Neural crest cell (in vitro differentiated cells): Measurements from ENCODE around the gene CFAP77. TPM values are rescaled to one million over a fixed set of nuclear protein-coding genes. Genes with fewer than 3 reads are reported as not detected.

Source experiments
- DNase-seq: peaks from one replicate; pipeline ENCODE4 v3.0.0; 2021; ENCODE audit warnings: low read depth, mixed read lengths, low spot score
- H3K27ac Mint-ChIP-seq: one replicate; pipeline ENCODE4 v1.8.0; 2021; ENCODE audit warnings: mild to moderate bottlenecking, mixed read lengths; ENCODE audit not compliant: unreplicated experiment
- H3K27me3 Mint-ChIP-seq: 2 replicates; pipeline ENCODE4 v1.8.0; 2021; ENCODE audit warnings: low read depth, mild to moderate bottlenecking, mixed read lengths
- H3K36me3 Mint-ChIP-seq: 2 replicates; pipeline ENCODE4 v1.8.0; 2021; ENCODE audit warnings: low read depth, mild to moderate bottlenecking, mixed read lengths
- H3K4me1 Mint-ChIP-seq: 2 replicates; pipeline ENCODE4 v1.8.0; 2021; ENCODE audit warnings: mixed read lengths
- H3K4me3 Mint-ChIP-seq: one replicate; pipeline ENCODE4 v1.8.0; 2021; ENCODE audit warnings: mild to moderate bottlenecking, mixed read lengths
- H3K9me3 Mint-ChIP-seq: 2 replicates; pipeline ENCODE4 v1.8.0; 2021; ENCODE audit warnings: mixed read lengths
- CTCF ChIP-seq: fragments of 200-600 bp; sonication (generic); conservative IDR thresholded peaks from 2 replicates; pipeline ENCODE4 v1.5.0; 2021; ENCODE audit warnings: antibody characterized with exemption, mild to moderate bottlenecking
- total RNA-seq: library from RNA; stranded (reverse); gene quantifications from 2 replicates; pipeline ENCODE4 v1.2.1, GENCODE V29; 2021

The CFAP77 gene
- total RNA-seq, 1 donor from 2014 or later, result 0.23 TPM

- Mint-ChIP-seq H3K27ac (no peak overlapping the region), H3K36me3 (peaks cover 11% of the 10 kb centered on the region)
Observed at GRCh38 chr9:132594412-132594811, 184.4 kb downstream of the CFAP77 start.

GRCh38 chr9:132595319-132595718, 185.3 kb downstream of the CFAP77 start:
- H3K4me1 Mint-ChIP-seq, result peaks cover 16% of the 10 kb centered on the region

More at GRCh38 chr9:132594412-132594811, 184.4 kb downstream of the CFAP77 start:
- Mint-ChIP-seq H3K4me1 (peaks cover 16% of the 10 kb centered on the region), H3K4me3 (no peak overlapping the region), H3K27me3 (peaks cover 50% of the 10 kb centered on the region), H3K9me3 (no peaks in the 10 kb centered on the region)
- TF ChIP-seq CTCF, result no peak
- no peak for DNase-seq

GRCh38 chr9:132596200-132596599, 186.2 kb downstream of the CFAP77 start:
- Mint-ChIP-seq H3K27ac (no peak overlapping the region), H3K4me3 (no peak overlapping the region), H3K4me1 (peaks cover 14% of the 10 kb centered on the region), H3K27me3 (peaks cover 35% of the 10 kb centered on the region), H3K9me3 (no peaks in the 10 kb centered on the region), H3K36me3 (peaks cover 13% of the 10 kb centered on the region)
- no peak for TF ChIP-seq CTCF
- DNase-seq, result no peak

More at GRCh38 chr9:132595319-132595718, 185.3 kb downstream of the CFAP77 start:
- DNase-seq, result no peak
- no peak overlapping the region for H3K4me3 Mint-ChIP-seq
- peaks cover 13% of the 10 kb centered on the region for H3K36me3 Mint-ChIP-seq
- TF ChIP-seq CTCF, result no peak
- no peaks in the 10 kb centered on the region for H3K9me3 Mint-ChIP-seq
- peaks cover 42% of the 10 kb centered on the region for H3K27me3 Mint-ChIP-seq
- no peak overlapping the region for H3K27ac Mint-ChIP-seq

- DNase-seq, result no peak
- Mint-ChIP-seq H3K4me1 (peaks cover 4% of the 10 kb centered on the region), H3K27ac (no peak overlapping the region), H3K36me3 (peaks cover 13% of the 10 kb centered on the region), H3K9me3 (no peaks in the 10 kb centered on the region), H3K4me3 (no peak overlapping the region), H3K27me3 (peaks cover 25% of the 10 kb centered on the region)
- no peak for TF ChIP-seq CTCF
Observed at GRCh38 chr9:132597073-132597775, 187.2 kb downstream of the CFAP77 start.

- no peak for DNase-seq
- Mint-ChIP-seq H3K4me1 (no peaks in the 10 kb centered on the region), H3K36me3 (peaks cover 8% of the 10 kb centered on the region), H3K27ac (no peak overlapping the region), H3K27me3 (peaks cover 8% of the 10 kb centered on the region), H3K9me3 (no peaks in the 10 kb centered on the region), H3K4me3 (no peak overlapping the region)
- no peak for TF ChIP-seq CTCF
Observed at GRCh38 chr9:132600326-132600984, 190.4 kb downstream of the CFAP77 start.
